GM19324 (cell line): Measurements from ENCODE around the gene SVIL.
"Not testable (repeated sequence)": the region's sequence is repeated elsewhere in the genome, so short reads cannot be mapped to it uniquely, and the experiment has no call there.

Experiments used
- ATAC-seq: cut with Tn5 transposase; IDR thresholded peaks from one replicate; pipeline ENCODE4 v1.9.1; 2021; ENCODE audit warnings: mild to moderate bottlenecking, moderate library complexity; ENCODE audit not compliant: unreplicated experiment, low FRiP score

Gene SVIL

DNA sequence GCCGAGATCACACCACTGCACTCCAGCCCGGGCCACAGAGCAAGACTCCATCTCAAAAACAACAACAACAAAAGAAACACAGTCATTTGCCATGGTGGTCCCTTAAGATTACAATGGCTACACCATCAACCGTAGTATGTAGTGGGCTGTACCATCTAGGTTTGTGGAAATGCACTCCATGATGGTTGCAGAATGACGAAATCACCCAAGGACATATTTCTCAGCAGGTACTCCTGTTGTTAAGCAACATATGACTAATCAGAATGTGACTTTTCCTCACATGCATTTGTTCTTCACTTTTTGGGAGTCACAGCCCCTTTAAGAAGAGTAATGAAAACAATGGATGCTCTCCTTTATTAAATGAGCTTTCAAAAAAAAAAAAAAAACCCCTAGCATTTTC is 11.0 kb downstream of the SVIL start:
- ATAC-seq, result no peak

DNA sequence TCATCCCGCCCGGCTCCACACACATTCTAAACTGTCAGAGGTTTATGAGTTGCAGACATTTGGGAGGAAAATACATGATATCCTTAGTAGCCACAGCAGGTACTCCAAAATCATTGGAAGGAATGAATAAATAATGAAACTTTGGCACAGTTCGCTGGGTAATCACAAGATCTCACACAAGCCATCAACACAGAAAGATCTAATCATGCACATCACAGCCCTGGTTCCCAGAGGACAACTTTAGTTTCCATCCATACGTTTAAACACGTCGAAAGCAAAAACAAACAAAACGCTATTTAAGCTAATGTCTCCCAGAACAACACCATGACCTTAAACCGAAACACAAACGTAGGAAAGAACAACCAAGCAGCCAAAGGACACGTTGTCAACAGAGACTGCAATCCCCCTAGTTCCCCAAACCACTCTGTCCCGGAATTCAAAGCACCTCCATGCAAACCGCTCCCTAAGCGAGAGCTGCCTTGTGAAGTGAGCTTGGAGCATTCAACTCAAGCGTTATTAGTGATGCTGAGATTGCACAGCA is 12.3 kb downstream of the SVIL start:
- no peak for ATAC-seq

DNA sequence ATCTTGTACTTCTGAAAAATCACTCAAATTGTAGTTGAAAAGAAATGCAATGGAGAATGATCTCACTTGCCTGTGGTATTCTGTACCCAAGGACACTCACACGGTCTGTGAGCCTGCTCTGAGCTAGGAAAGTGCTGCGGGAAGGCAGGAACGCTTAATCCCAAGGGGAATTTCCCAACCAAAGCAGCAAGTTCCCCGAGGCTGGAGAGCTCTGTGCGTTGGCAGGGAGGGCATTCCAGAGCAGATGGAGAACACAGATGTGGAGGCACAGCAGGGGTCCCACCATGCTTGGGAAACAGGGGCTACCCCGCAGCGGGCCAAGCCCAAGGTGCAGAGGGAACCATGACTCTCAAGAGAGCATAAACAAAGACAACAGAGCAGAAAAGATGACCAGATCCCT is 13.6 kb downstream of the SVIL start:
- no peak for ATAC-seq

DNA sequence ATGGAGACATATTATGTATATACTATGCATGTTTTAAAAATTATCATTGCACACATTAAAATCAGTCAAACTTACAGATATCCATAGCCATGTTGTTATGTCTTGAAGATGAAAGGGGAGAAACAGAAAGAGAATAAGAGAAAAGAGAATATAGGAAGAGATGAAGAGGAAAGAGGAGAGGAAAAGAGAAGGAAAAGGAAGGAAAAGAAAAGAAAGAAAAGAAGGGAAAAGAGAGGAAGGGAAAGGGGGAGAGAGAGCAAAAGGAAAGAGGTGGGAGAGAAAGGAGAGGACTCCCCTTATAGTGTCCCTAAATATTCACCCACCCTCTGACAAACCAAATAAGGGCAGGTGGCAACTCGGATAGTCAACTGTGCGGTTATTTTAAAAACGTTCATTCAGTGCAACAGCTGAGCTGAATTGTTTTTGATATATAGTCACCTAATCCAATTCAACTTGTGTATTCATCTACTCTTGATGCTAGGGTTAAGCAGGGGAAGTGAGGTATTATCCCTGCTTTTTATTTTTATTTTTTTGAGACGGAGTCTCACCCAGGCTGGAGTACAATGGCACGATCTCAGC is 14.6 kb downstream of the SVIL start:
- no peak for ATAC-seq

DNA sequence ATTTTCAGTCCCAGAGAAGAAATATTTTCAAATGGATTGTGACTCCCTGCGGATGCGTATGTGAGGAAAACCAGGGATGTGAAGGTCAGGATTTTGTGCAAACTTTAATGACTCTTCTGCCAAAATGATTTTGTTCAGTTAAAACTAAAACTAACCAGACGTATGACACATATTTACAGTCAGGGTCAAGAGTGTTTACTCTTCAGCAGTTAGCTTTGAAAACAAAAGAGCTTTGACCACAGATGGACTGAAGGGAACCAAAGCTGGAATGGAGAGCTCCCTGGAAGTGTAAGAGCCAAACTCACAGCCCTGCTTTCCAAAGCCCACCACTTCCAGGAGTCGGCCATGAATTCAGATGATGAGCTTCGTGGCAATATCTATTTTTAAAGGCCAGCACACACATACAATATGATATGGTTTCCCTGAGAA is 15.5 kb downstream of the SVIL start:
- no peak for ATAC-seq

DNA sequence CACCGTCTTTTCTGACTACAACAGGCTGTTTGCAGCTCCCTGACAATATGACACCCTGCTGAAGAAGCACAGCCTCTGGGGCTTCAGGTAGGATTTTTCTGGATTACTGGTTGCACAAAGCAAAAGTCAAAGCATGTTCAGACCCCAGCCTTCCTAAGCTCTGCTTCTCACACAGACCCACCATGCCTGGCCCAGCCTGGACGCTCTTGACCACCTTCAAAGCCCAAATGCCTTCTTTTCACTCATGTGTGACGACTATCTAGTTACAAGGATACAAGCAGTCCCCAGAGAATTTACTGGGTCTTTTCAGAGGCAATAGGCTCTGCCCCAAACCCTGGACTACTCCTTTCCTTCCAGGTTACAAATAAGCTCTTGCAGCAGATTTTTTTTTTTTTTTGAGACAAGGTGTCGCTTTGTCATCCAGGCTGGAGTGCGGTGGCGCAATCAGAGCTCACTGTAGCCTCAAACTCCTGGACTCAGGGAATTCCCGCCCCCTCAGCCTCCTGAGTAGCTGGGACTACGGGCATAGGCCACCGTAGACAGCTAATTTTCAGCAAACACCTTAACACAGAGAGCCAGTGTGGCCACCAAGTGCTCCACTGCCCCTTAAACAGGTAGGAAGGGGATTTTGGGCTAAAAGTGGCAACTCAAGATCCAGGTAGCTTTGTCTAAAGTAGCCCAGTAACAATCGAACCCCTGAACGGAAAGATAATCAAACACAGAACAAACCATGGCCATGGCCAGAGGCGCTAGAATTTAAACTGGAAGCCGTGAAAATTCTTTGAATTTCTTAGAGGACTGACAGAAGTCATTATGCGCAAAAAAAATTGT is 16.2 kb downstream of the SVIL start:
- ATAC-seq, result no peak

DNA sequence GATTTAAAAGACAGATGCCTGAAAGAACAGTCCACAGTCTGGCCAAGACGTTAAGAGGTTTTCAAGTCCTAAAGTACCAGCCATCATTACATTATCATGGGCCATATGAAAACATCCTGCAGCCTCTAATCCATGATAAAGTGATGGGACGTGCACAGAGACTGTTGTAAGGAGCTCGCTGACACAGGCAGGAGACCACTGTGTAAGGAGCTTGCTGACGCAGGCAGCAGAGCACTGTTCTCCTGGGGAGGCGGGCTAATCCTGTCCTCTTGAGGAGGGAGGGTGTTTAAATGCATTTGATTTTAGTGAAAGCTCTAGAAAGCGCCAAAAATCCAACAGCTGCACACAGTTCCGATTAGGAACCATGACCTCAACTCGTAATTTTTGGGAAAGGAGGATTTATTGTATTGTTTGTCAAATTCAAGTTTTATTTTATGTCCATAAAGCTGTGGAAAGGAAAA is 16.9 kb downstream of the SVIL start:
- ATAC-seq, result no peak

DNA sequence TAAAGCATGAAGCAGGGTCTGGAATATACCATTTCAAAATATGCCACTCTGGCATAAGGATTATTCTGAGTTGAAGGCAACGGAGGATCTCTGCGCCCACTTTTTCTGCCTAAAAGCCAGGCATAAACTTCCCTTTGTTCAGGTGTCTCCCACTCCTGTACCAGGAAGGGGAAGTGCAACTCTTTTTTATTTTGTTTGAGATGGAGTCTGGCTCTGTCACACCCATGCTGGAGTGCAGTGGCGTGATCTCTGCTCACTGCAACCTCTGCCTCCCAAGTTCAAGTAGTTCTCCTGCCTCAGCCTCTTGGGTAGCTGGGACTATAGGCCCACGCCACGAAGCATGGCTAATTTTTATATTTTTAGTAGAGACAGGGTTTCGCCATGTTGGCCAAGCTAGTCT is 18.2 kb downstream of the SVIL start:
- ATAC-seq, result no peak

DNA sequence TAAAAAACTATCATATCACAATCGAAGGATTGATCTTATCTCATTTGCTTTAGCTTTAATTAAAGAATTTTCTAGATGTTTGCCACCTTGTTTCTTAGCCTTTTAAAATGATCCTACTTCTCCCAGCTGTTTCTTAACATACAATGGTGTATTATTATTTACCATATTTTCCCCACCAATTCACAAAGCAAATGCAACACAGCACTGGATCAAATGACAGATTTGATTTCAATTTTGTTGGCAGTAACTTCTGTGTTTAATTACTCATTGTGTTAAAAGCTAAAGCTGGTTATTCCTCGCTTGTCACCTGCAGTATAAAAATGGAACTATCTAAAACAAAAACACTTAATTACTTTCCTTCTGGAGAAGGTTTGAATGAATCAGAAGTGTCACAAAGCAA is 19.6 kb downstream of the SVIL start:
- ATAC-seq, result no peak

DNA sequence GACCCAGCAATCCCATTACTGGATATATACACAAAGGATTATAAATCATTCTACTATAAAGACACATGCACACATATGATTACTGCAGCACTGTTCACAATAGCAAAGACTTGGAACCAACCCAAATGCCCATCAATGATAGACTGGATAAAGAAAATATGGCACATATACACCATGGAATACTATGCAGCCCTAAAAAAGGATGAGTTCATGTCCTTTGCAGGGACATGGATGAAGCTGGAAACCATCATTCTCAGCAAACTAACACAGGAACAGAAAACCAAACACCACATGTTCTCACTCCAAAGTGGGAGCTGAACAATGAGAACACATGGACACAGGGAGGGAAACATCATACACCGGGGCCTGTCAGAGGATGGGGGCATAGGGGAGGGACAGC is 20.5 kb downstream of the SVIL start:
- not testable (repeated sequence) for ATAC-seq

DNA sequence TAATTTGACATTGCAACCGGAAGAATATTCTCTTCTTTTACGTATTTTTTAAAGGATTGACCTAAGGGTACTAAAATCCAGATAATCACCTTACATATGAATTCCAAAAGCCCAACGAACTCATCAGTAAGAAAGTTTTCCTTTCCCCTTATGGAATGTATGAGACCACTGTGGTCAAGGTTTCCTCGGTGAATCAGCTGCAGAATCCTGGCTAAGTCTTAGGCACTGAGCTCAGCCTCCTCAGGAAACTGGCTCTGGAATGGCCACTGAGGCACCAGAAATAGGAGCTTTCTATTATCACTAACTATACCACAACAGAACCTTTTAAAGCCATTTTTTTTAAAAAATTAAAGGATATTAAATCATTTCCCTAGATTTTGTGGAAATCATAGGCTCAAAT is 21.0 kb downstream of the SVIL start:
- ATAC-seq, result no peak

DNA sequence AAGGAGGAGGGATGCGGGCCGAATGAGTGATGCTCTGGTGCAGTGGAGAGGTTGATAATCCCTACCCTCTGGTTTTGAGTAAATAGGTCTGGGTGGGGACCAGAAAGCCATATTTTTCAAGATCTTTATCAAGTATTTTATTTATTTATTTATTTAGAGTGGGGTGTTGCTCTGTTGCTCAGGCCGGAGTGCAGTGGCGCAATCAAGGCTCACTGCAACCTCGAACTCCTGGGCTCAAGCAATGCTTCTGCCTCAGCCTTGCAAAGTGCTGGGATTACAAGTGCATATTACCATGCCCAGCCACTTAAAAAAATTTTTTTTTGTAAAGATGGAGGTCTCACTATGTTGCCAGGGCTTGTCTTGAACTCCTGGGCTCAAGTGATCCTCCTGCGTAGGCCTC is 21.6 kb downstream of the SVIL start:
- no peak for ATAC-seq

DNA sequence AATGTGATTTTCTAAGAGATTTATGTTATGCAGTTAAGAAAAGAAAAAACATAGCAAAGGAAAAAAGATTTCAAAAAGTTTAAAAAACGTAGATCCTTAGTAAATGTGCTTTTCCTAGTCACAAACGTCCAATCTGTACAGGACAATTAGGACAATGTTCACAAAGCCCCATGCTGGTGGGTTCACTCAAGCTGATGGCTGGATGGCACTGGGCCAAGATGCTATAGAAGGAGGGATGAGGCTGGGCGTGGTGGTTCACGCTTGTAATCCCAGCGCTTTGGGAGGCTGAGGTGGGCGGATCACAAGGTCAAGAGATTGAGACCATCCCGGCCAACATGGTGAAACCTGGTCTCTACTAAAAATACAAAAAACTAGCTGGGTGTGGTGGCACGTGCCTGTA is 22.1 kb downstream of the SVIL start:
- no peak for ATAC-seq

DNA sequence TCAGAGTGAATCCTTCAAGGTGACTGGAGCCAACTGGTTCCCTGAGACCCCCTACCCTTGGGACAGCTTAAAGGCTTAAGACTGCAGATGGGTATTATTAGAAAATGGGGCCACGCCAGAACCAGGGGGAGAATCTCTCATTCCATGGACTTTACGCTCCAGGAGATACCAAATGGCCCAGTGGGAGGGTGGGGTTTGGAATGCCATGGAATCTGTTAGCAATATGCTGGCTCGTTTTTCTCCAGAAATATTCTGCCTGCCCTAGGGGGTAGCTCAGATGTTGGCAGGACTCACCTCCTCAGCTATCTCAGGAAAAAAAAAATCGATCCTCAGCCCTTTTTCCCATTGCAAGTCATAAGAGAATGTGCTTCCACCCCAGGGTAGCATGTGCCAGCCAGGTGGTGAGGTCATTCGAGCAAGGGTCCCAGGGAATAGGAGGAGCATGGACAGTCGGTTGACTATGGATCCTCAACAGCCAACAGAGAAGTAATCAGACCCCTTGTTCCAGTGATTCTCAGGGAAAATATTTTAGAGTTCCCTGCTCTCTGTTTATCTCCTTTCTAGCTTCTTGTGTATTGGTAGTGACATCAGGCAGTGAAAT is 22.9 kb downstream of the SVIL start:
- ATAC-seq, result no peak

DNA sequence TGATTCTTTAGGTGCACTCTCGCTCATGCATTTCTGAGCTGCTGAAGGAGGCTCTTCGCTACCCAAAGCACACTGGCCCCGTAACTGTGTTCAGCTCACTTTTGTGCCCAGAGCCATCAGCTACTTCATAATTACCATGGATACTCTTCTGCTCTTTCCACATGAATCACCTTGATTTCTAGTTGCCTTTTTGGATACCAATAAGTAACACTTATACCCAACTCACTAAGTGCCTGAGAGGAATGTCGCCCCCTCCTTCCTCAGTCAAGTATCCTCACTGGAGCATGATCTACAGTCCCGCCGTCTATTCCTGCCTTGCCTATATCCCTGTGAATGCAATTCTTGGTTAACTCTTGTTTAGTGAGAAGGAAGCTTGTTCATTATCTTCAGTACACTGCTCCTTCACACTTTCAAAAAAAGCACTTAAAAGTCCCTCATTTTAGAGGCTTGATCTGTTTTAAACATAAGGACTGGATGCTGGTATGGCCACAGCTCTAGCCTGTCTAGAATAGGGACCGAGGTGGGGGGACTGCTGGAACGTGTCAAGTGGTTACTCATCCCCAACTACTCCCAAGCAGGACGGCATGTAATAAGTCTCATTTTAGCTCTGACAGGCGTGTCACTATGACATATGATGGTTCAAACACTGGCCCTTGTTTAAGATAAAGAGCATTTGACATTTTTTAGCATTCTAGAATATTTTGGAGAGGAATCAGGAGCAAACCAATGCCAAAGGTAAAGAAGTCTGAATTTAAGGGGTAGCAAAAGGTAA is 23.7 kb downstream of the SVIL start:
- ATAC-seq, result no peak

DNA sequence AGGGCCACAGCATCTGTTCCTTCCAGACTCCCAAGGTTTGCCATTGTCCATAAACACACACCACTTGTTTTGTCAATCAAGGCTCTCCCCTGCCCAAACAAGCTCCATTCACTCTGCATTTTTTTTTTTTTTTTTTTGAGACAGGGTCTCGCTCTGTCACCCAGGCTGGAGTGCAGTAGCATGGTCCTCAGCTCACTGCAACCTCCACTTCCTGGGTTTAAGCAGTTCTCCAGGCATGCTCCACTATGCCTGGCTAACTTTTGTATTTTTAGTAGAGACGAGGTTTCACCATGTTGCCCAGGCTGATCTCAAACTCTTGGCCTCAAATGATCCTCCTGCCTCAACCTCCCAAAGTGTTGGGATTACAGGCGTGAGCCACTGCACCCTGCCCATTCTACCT is 24.4 kb downstream of the SVIL start:
- not testable (repeated sequence) for ATAC-seq

DNA sequence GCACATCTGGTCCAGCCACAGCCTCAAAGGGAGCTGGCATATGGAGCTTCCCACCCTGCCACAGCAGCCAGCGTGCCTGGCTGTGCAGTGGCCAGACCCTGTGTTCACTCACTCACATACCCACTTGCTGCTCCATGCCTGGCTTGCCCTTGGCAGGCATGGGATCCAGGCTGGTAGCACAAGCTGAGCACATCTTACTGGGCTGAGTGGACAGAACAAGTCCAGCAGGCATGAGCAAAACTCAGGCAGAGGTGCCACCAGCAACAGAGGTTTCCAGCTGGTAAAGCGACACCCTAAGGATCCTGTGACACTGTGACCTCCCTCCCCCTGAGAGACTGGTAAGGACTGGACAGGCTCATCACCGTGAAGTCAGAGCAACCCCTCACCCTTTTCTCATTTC is 25.1 kb downstream of the SVIL start:
- ATAC-seq, result no peak

DNA sequence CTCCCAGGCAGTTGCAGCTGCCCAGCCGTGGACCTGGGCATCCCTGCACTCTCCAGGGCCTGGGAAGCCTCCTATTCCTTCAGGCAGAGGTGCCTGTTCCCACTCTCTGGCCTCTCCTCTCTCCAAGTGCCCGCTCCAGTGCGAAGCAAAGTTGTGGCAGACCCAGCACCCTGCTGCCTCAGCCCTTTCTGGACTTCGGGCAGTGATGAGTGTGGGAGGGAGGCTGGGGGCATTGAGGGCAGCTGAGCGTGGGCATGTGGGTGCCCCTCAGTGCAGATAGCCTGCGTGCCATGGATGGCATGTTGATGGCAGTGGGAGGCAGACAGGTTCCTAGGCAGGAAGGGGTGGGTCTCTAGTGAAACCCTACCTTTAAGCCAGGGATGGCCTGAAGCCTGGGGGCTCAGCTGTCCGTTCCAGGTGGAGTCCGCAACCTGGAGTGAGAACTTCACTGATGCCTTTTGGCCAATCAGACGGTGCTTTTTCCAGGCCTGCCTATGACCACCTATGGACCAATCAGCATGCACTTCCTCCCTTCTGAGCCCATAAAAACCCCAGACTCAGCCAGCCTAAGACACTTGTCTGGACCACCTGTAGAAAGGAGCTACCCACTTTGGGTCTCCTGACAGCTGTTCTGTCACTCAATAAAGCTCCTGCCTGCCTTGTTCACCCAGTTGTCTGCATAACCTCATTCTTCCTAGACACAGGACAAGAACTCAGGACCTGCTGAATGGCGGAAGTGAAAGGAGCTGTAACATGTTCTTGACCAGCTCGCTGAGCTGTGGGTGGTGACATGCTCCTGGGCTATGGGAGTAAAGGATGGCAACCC is 26.1 kb downstream of the SVIL start:
- no peak for ATAC-seq

DNA sequence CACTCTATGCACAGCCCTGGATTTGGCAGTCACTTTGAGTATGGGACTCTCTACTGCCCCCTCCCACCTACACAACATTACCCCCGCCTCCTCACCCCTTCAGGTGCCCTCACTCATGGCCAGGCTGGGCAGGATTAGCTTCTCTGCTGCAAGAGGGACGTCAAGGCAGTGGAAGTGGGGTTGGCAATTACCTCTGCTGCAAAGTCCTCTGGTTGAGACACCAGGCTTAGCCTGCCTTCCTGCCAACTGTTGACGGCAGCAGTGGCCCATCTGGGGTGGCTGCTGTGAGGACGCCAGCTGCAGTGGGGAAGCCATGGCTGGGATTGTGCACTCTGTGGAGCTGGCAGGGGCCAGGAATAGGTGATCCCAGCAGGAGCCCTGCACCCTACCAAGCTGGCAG is 26.7 kb downstream of the SVIL start:
- ATAC-seq, result no peak

DNA sequence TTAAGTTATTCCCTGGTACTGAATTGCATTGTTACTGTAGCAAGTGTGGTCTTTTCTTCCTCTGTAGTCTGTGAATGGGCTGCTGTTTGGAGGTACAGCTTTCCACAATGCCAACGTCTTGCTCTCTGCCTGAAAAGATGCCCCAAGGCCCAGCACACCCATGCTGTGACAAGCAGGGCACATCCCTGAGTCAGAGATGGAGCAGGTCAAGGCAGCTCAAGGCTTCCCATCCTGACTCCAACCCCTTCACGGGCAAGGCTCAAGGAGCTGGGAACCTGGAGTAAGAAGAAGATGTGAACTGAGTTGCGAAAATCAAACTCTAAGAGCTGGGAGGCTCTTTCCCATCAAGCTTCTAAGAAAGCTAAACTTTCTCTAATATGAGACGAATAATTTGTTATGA is 27.2 kb downstream of the SVIL start:
- no peak for ATAC-seq
